Common myeloid progenitor, CD34-positive (primary cell): ENCODE measurements around the gene IGSF11.

Experiments
- CTCF ChIA-PET: fragments of 350-600 bp; sonication (Branson Sonifier 250); formaldehyde crosslinking; loops from one replicate; lab custom pipeline; 2021; ENCODE audit warnings: antibody characterized with exemption; lab: Charles Lee
- POLR2A ChIA-PET: fragments of 350-600 bp; sonication (Branson Sonifier 250); formaldehyde crosslinking; loops from one replicate; lab custom pipeline; 2021; ENCODE audit warnings: antibody characterized with exemption; lab: Charles Lee
- DNase-seq, 3 donors: peaks; one replicate each; pipeline versions ENCODE4 v3.0.0 to v3.0.0-alpha.2; 2013
- H3K27ac ChIP-seq, 2 experiments: 1 replicate in 1 of 2; 2 replicates in 1 of 2; pipeline ENCODE4 v1.7.0; 2013; ENCODE audit warnings: inconsistent platforms in 2 of 2, low read length in 2 of 2, mild to moderate bottlenecking in 2 of 2, low read depth in 1 of 2, moderate library complexity in 1 of 2; ENCODE audit not compliant: severe bottlenecking in 2 of 2, insufficient read depth in 1 of 2, poor library complexity in 1 of 2
- H3K27me3 ChIP-seq, 5 experiments: replicated peaks in 2 of 5; 1 replicate in 3 of 5; 2 replicates in 2 of 5; pipeline versions ENCODE4 v1.6.1 to v1.7.0; 2013; ENCODE audit warnings: low read length in 4 of 5, mild to moderate bottlenecking in 2 of 5, moderate library complexity in 2 of 5, inconsistent platforms in 1 of 5; ENCODE audit not compliant: insufficient read depth in 5 of 5, control insufficient read depth in 4 of 5
- H3K36me3 ChIP-seq, 4 experiments: 1 replicate in 2 of 4; 2 replicates in 2 of 4; pipeline versions ENCODE4 v1.6.1 to v1.7.0; 2013; ENCODE audit warnings: low read length in 3 of 4, control low read depth in 1 of 4, mild to moderate bottlenecking in 1 of 4; ENCODE audit not compliant: control insufficient read depth in 4 of 4, insufficient read depth in 4 of 4
- H3K4me1 ChIP-seq, 4 experiments: 1 replicate in 3 of 4; 2 replicates in 1 of 4; pipeline versions ENCODE4 v1.6.1 to v1.7.1; 2013; ENCODE audit warnings: low read length in 3 of 4, mild to moderate bottlenecking in 3 of 4, control low read depth in 1 of 4, inconsistent platforms in 1 of 4, moderate library complexity in 1 of 4; ENCODE audit not compliant: control insufficient read depth in 4 of 4, insufficient read depth in 4 of 4; ENCODE audit errors: control extremely low read depth in 1 of 4
- H3K4me3 ChIP-seq, 7 experiments: 1 replicate in 4 of 7; 2 replicates in 3 of 7; pipeline versions ENCODE4 v1.5.1 to v1.7.0; 2013; ENCODE audit warnings: mild to moderate bottlenecking in 7 of 7, low read length in 6 of 7, moderate library complexity in 6 of 7, inconsistent platforms in 2 of 7, low read depth in 2 of 7, control low read depth in 1 of 7; ENCODE audit not compliant: insufficient read depth in 4 of 7, control insufficient read depth in 1 of 7; ENCODE audit errors: extremely low read depth in 1 of 7
- H3K9me3 ChIP-seq, 5 experiments: 1 replicate in 4 of 5; 2 replicates in 1 of 5; pipeline versions ENCODE4 v1.6.1 to v1.7.1; 2013; ENCODE audit warnings: low read length in 4 of 5, mild to moderate bottlenecking in 2 of 5, inconsistent platforms in 1 of 5, low read depth in 1 of 5, moderate library complexity in 1 of 5; ENCODE audit not compliant: control insufficient read depth in 4 of 5, insufficient read depth in 2 of 5; ENCODE audit errors: control extremely low read depth in 1 of 5
- WGBS: methylation state at CpG from one replicate; pipeline ENCODE4 v1.1.5; 2013; ENCODE audit not compliant: insufficient coverage; 5-methylcytosine and 5-hydroxymethylcytosine counted together

The IGSF11 gene

GRCh38 chr3:118968111-118968510, 66.5 kb downstream of the IGSF11 start:
- ChIA-PET POLR2A (no interaction called here), CTCF (no interaction called here)
- H3K9me3 ChIP-seq, result no peaks in the 10 kb centered on the region
- H3K4me1 ChIP-seq, result no peaks in the 10 kb centered on the region
- no peak overlapping the region for H3K4me3 ChIP-seq
- DNase-seq, result no peak
- peaks cover 0 to 3% (median 0%) of the 10 kb centered on the region in 5 experiments for H3K27me3 ChIP-seq
- 79% methylated on average over 3 of the region's 4 CpGs for whole genome bisulfite sequencing
- H3K36me3 ChIP-seq, result no peaks in the 10 kb centered on the region
- H3K27ac ChIP-seq, result no peak overlapping the region

- POLR2A ChIA-PET, result no interaction called here
- H3K27me3 ChIP-seq, result peaks cover 0 to 3% (median 0%) of the 10 kb centered on the region in 5 experiments
- no peak for DNase-seq
- H3K27ac ChIP-seq, result no peak overlapping the region
- no peaks in the 10 kb centered on the region for H3K4me1 ChIP-seq
- CTCF ChIA-PET, result interaction anchor here (1.5 kb wide), 1 partner anchor 11 kb away, joined by 4 read pairs; no protein-coding TSS in a partner anchor
- no peaks in the 10 kb centered on the region for H3K9me3 ChIP-seq
- no peaks in the 10 kb centered on the region for H3K36me3 ChIP-seq
- H3K4me3 ChIP-seq, result no peak overlapping the region
- WGBS, result 100% methylated on average over 2 of the region's 2 CpGs
Measured at GRCh38 chr3:118966700-118967099, 67.9 kb downstream of the IGSF11 start.

- Histone ChIP-seq H3K36me3 (no peaks in the 10 kb centered on the region), H3K4me1 (no peaks in the 10 kb centered on the region), H3K4me3 (no peak overlapping the region), H3K9me3 (no peaks in the 10 kb centered on the region), H3K27ac (no peak overlapping the region), H3K27me3 (no peaks in the 10 kb centered on the region)
- ChIA-PET CTCF (no interaction called here), POLR2A (no interaction called here)
- no peak for DNase-seq
- WGBS, result 100% methylated on average over 1 of the region's 1 CpG
Measured at GRCh38 chr3:118963711-118964110, 70.9 kb downstream of the IGSF11 start.

- WGBS, result 84% methylated on average over 2 of the region's 2 CpGs
- CTCF ChIA-PET, result no interaction called here
Measured at GRCh38 chr3:118960876-118961450, 73.7 kb downstream of the IGSF11 start.

GRCh38 chr3:118955914-118956556, 78.6 kb downstream of the IGSF11 start:
- no peaks in the 10 kb centered on the region for H3K36me3 ChIP-seq
- peaks cover 0 to 9% (median 0%) of the 10 kb centered on the region in 5 experiments for H3K9me3 ChIP-seq
- ChIA-PET POLR2A (no interaction called here), CTCF (interaction anchor here (0.6 to 1.3 kb wide), 2 partner anchors 10 to 577 kb away, joined by 3 to 4 read pairs; no protein-coding TSS in a partner anchor)
- no peak overlapping the region for H3K4me3 ChIP-seq
- H3K27me3 ChIP-seq, result no peaks in the 10 kb centered on the region
- DNase-seq, result peak in 1 of 3 donors; percentile 2
- WGBS, result 83% methylated on average over 1 of the region's 1 CpG
- H3K4me1 ChIP-seq, result no peaks in the 10 kb centered on the region
- H3K27ac ChIP-seq, result no peak overlapping the region

More at GRCh38 chr3:118960876-118961450, 73.7 kb downstream of the IGSF11 start:
- H3K9me3 ChIP-seq, result peaks cover 0 to 2% (median 0%) of the 10 kb centered on the region in 5 experiments
- no peaks in the 10 kb centered on the region for H3K4me1 ChIP-seq
- no peak for DNase-seq
- no peaks in the 10 kb centered on the region for H3K36me3 ChIP-seq
- H3K4me3 ChIP-seq, result no peak overlapping the region
- no peaks in the 10 kb centered on the region for H3K27me3 ChIP-seq
- POLR2A ChIA-PET, result no interaction called here
- H3K27ac ChIP-seq, result no peak overlapping the region

GRCh38 chr3:118951089-118951488, 83.6 kb downstream of the IGSF11 start:
- ChIA-PET POLR2A (no interaction called here), CTCF (no interaction called here)
- Histone ChIP-seq H3K4me1 (no peaks in the 10 kb centered on the region), H3K9me3 (peaks cover 0 to 8% (median 0%) of the 10 kb centered on the region in 5 experiments), H3K27ac (no peak overlapping the region), H3K4me3 (no peak overlapping the region), H3K36me3 (no peaks in the 10 kb centered on the region), H3K27me3 (no peaks in the 10 kb centered on the region)
- DNase-seq, result no peak

- Histone ChIP-seq H3K36me3 (no peaks in the 10 kb centered on the region), H3K4me1 (no peaks in the 10 kb centered on the region), H3K9me3 (no peaks in the 10 kb centered on the region), H3K27me3 (no peaks in the 10 kb centered on the region), H3K27ac (no peak overlapping the region), H3K4me3 (no peak overlapping the region)
- POLR2A ChIA-PET, result no interaction called here
- CTCF ChIA-PET, result no interaction called here
- 100% methylated on average over 1 of the region's 1 CpG for WGBS
- DNase-seq, result no peak
Measured at GRCh38 chr3:118949113-118949760, 85.4 kb downstream of the IGSF11 start.
